Hepatocyte (in vitro differentiated cells): ENCODE data around the gene OR56A5.

Source experiments
- EZH2 ChIP-seq: fragments of 200-600 bp; sonication (generic); IDR thresholded peaks from 2 replicates; pipeline ENCODE4 v1.6.1; 2016; ENCODE audit warnings: antibody characterized with exemption, mild to moderate bottlenecking, borderline replicate concordance
- EZH2phosphoT487 ChIP-seq: fragments of 200-600 bp; sonication (generic); IDR thresholded peaks from one replicate; pipeline ENCODE4 v1.6.1; 2018; ENCODE audit warnings: antibody characterized with exemption, mild to moderate bottlenecking, low read depth, moderate library complexity; ENCODE audit not compliant: unreplicated experiment, severe bottlenecking
- TF ChIP-seq, protein P1 (sequence below): fragments of 200-600 bp; sonication (generic); IDR thresholded peaks from 2 replicates; pipeline ENCODE4 v1.5.1; 2016; ENCODE audit warnings: antibody characterized with exemption, mild to moderate bottlenecking; ENCODE audit not compliant: poor library complexity

- TF ChIP-seq, protein P1, sequence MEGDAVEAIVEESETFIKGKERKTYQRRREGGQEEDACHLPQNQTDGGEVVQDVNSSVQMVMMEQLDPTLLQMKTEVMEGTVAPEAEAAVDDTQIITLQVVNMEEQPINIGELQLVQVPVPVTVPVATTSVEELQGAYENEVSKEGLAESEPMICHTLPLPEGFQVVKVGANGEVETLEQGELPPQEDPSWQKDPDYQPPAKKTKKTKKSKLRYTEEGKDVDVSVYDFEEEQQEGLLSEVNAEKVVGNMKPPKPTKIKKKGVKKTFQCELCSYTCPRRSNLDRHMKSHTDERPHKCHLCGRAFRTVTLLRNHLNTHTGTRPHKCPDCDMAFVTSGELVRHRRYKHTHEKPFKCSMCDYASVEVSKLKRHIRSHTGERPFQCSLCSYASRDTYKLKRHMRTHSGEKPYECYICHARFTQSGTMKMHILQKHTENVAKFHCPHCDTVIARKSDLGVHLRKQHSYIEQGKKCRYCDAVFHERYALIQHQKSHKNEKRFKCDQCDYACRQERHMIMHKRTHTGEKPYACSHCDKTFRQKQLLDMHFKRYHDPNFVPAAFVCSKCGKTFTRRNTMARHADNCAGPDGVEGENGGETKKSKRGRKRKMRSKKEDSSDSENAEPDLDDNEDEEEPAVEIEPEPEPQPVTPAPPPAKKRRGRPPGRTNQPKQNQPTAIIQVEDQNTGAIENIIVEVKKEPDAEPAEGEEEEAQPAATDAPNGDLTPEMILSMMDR = no peak
- no peak for TF ChIP-seq EZH2phosphoT487
- no peak for TF ChIP-seq EZH2
Observed at GRCh38 chr11:5922749-5923426, 45.4 kb downstream of the OR56A5 start.
